D721Med (cell line): ENCODE measurements around the gene TMEM128.
"Not testable (repeated sequence)": the region's sequence is repeated elsewhere in the genome, so short reads cannot be mapped to it uniquely, and the experiment has no call there.

Experiments
- DNase-seq: peaks from one replicate; pipeline ENCODE4 v3.0.0; 2011; ENCODE audit warnings: low spot score; ENCODE audit not compliant: insufficient read length
- FAIRE-seq: peaks from 2 replicates; lab custom pipeline; 2011; peaks lifted over from hg19 to GRCh38; lab: Jason Lieb, UNC
- TF ChIP-seq, protein P1 (sequence below): IDR thresholded peaks from 2 replicates; pipeline ENCODE4 v1.5.1; 2012; ENCODE audit warnings: mild to moderate bottlenecking, control low read depth; ENCODE audit not compliant: insufficient read depth; ENCODE audit errors: missing control alignments

The TMEM128 gene

GRCh38 chr4:4254666-4255065 is 6.6 kb upstream of the TMEM128 start:
- DNase-seq (no peak), FAIRE-seq (no peak)
- TF ChIP-seq, protein P1, sequence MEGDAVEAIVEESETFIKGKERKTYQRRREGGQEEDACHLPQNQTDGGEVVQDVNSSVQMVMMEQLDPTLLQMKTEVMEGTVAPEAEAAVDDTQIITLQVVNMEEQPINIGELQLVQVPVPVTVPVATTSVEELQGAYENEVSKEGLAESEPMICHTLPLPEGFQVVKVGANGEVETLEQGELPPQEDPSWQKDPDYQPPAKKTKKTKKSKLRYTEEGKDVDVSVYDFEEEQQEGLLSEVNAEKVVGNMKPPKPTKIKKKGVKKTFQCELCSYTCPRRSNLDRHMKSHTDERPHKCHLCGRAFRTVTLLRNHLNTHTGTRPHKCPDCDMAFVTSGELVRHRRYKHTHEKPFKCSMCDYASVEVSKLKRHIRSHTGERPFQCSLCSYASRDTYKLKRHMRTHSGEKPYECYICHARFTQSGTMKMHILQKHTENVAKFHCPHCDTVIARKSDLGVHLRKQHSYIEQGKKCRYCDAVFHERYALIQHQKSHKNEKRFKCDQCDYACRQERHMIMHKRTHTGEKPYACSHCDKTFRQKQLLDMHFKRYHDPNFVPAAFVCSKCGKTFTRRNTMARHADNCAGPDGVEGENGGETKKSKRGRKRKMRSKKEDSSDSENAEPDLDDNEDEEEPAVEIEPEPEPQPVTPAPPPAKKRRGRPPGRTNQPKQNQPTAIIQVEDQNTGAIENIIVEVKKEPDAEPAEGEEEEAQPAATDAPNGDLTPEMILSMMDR, result no peak

- FAIRE-seq (no peak), DNase-seq (no peak)
- TF ChIP-seq, protein P1, result no peak
Observed at GRCh38 chr4:4254199-4254598, 6.2 kb upstream of the TMEM128 start.

- DNase-seq, result no peak
- TF ChIP-seq, protein P1, result no peak
- no peak for FAIRE-seq
Observed at GRCh38 chr4:4249866-4250265, 1.8 kb upstream of the TMEM128 start.

DNA sequence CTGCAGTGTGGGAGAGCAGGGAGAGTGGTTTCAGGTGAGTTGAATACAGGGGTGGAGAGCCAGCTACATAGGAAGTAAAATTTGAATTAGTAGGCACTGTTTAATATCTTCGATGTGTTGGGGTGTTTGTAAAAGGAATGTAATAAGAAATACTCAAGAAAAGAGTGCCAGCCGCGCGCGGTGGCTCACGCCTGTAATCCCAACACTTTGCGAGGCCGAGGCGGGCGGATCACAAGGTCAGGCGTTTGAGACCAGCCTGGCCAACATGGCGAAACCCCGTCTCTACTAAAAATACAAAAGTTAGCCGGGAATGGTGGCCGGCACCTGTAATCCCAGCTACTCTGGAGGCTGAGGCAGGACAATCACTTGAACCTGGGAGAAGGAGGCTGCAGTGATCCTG is 1.3 kb upstream of the TMEM128 start:
- not testable (repeated sequence) for FAIRE-seq, DNase-seq

DNA sequence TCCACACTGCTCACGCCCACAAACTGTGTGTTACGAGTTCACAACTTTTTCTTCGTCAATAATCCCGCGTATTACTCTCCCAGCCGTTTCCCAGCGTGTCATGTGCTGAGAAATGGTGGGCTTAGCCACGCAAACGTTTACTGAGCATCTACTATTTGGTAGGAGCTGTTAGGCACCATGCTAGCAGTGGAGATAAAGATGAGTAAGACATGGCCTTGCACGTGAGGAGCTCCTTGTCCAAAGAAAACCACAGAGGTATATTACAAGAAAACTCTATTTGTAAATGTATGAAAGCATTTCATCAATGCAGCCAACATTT is 821 bp upstream of the TMEM128 start:
- DNase-seq (no peak), FAIRE-seq (no peak)
- TF ChIP-seq, protein P1, result no peak

DNA sequence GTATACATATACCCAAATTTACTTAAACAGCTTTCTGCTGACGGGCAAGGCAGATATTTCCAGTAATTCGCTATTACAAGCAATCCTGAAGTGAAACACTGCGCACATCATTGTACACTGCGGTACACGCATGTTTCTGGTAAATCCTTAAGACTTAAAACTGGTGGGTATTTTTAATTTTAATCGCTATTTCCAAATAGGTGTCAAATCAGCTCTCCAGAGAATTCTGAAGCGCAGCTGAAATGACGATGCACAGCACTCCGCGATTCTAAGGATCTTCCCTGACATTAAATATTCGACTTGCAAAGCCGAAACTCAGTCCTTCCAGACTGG is 361 bp downstream of the TMEM128 start:
- DNase-seq (no peak), FAIRE-seq (no peak)
- TF ChIP-seq, protein P1, result no peak

GRCh38 chr4:4245172-4245571 is 2.9 kb downstream of the TMEM128 start:
- no peak for FAIRE-seq
- TF ChIP-seq, protein P1, result no peak
- no peak for DNase-seq

DNA sequence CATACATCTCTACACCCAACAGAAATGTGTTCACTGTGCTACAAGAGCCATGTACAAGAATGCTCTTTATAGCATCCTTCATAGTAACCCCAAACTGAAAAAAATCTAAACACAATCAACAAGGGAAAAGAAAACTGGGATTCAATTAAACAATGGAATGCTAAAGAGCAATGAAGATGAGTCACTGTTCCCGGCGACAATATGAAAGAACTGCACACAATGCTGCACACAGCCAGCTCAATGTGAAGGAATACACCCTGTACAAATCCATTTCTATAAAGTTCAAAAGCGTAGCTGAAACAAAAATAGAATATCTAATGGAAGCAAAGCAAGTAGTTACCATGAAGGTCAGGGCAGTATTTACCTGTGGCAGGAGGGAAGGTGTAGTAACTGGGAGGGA is 8.5 kb downstream of the TMEM128 start:
- DNase-seq, FAIRE-seq: not testable (repeated sequence)

- FAIRE-seq, result no peak
- DNase-seq, result no peak
- TF ChIP-seq, protein P1, result no peak
Observed at GRCh38 chr4:4233610-4234009, 14.4 kb downstream of the TMEM128 start.
